PC-3 (cell line): ENCODE results near the gene MRPS11. TPM values are rescaled to one million over a fixed set of nuclear protein-coding genes. Genes with fewer than 3 reads are reported as not detected.

ENCODE experiments used
- ATAC-seq: fragments of 200-7000 bp; cut with Tn5 transposase; 2 replicates; pipeline ENCODE4 v1.9.1; 2020; ENCODE audit warnings: mild to moderate bottlenecking, moderate library complexity
- BruUV-seq: library from RNA; stranded (reverse); fragments of 400-500 nt; replicated peaks from 2 replicates; lab custom pipeline; 2021; lab: Mats Ljungman, UMichigan
- CTCF ChIA-PET: fragments of 300-600 bp; sonication (Branson Sonifier 250); formaldehyde crosslinking; loops from one replicate; lab custom pipeline; 2022; ENCODE audit warnings: antibody characterized with exemption; lab: Charles Lee
- POLR2A ChIA-PET: fragments of 300-600 bp; sonication (Branson Sonifier 250); formaldehyde crosslinking; loops from one replicate; lab custom pipeline; 2022; ENCODE audit warnings: antibody characterized with exemption; ENCODE audit not compliant: unreplicated experiment; lab: Charles Lee
- DNase-seq: peaks from one replicate; pipeline ENCODE4 v3.0.0-alpha.2; 2015
- H2AFZ ChIP-seq: fragments of 300-600 bp; sonication (generic); 2 replicates; pipeline ENCODE4 v1.6.0; 2016; ENCODE audit warnings: antibody characterized with exemption, low read length
- H3F3A ChIP-seq: fragments of 300-600 bp; sonication (generic); one replicate; pipeline ENCODE4 v1.6.0; 2017; ENCODE audit warnings: antibody characterized with exemption, low read length, control low read depth, mild to moderate bottlenecking; ENCODE audit not compliant: unreplicated experiment
- H3K27ac ChIP-seq: fragments of 300-600 bp; sonication (generic); 2 replicates; pipeline ENCODE4 v1.5.1; 2016; ENCODE audit warnings: mild to moderate bottlenecking, low read length
- H3K27me3 ChIP-seq: fragments of 300-600 bp; sonication (generic); 2 replicates; pipeline ENCODE4 v1.6.1; 2016; ENCODE audit warnings: low read length, mixed read lengths
- H3K36me3 ChIP-seq: fragments of 300-600 bp; sonication (generic); 2 replicates; pipeline ENCODE4 v1.6.1; 2016; ENCODE audit warnings: low read depth, mixed run types, low read length, mixed read lengths
- H3K4me1 ChIP-seq: fragments of 300-600 bp; sonication (generic); 2 replicates; pipeline ENCODE4 v1.5.1; 2016; ENCODE audit warnings: low read length; ENCODE audit not compliant: insufficient read depth
- H3K4me2 ChIP-seq: fragments of 300-600 bp; sonication (generic); 2 replicates; pipeline ENCODE4 v1.6.0; 2016; ENCODE audit warnings: low read length
- H3K4me3 ChIP-seq: fragments of 300-600 bp; sonication (generic); 2 replicates; pipeline ENCODE4 v1.5.1; 2016; ENCODE audit warnings: mild to moderate bottlenecking, low read length, mixed read lengths
- H3K79me2 ChIP-seq: fragments of 300-600 bp; sonication (generic); 2 replicates; pipeline ENCODE4 v1.6.1; 2017; ENCODE audit warnings: low read length, mixed read lengths
- H3K9ac ChIP-seq: fragments of 300-600 bp; sonication (generic); 2 replicates; pipeline ENCODE4 v1.6.0; 2016; ENCODE audit warnings: mild to moderate bottlenecking, low read length
- H3K9me2 ChIP-seq: fragments of 300-600 bp; sonication (generic); replicated peaks from 2 replicates; pipeline ENCODE4 v1.6.1; 2016; ENCODE audit warnings: mixed run types, low read length, mixed read lengths
- H3K9me3 ChIP-seq: fragments of 300-600 bp; sonication (generic); 2 replicates; pipeline ENCODE4 v1.6.1; 2016; ENCODE audit warnings: low read length, mixed read lengths
- H4K20me1 ChIP-seq: fragments of 300-600 bp; sonication (generic); 2 replicates; pipeline ENCODE4 v1.6.1; 2016; ENCODE audit warnings: low read length, mixed read lengths
- CTCF ChIP-seq: fragments of 300-600 bp; sonication (generic); conservative IDR thresholded peaks from 2 replicates; pipeline ENCODE4 v1.5.1; 2017; ENCODE audit warnings: antibody characterized with exemption, low read depth, mild to moderate bottlenecking, low read length
- EZH2 ChIP-seq: fragments of 300-600 bp; sonication (generic); IDR thresholded peaks from one replicate; pipeline ENCODE4 v1.6.1; 2017; ENCODE audit warnings: antibody characterized with exemption, mild to moderate bottlenecking, low read length; ENCODE audit not compliant: unreplicated experiment
- EZH2phosphoT487 ChIP-seq: fragments of 300-600 bp; sonication (generic); IDR thresholded peaks from 2 replicates; pipeline ENCODE4 v1.6.1; 2018; ENCODE audit warnings: mild to moderate bottlenecking, antibody characterized with exemption, low read length, borderline replicate concordance
- intact Hi-C: fragments of 100-400 bp; cut with micrococcal nuclease; formaldehyde crosslinking; loops from 2 replicates; pipeline ENCODE4 v1.9.0; 2023
- total RNA-seq: library from RNA; depleted of rRNA; stranded (reverse); fragments of >200 nt; gene quantifications from 2 replicates; pipeline ENCODE4 v1.2.3, GENCODE V29; 2014

The MRPS11 gene
- total RNA-seq, 1 experiment from 2014 or later, result 92.7 TPM

DNA sequence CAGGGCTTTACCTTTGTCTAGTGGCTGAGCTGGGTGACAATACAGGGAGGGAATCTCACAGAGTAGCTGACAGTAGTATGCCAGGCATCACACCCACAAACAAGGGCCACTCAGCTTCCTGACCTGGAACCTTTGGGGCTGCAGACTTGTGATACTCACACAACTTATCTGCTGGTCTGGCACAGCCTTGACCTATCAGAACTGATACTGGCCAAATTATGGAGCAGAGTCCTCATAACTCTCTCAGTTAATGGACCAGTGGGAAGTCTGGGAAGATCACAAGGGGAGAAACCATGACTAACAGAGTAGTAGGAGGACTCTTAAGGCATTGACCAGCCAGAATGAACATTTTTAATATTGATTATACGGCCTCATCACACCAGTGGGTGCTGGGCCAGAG lies 19.8 kb upstream of the MRPS11 start:
- Histone ChIP-seq H4K20me1 (no peaks in the 10 kb centered on the region), H3K9me2 (no peaks in the 10 kb centered on the region), H3K9ac (no peak overlapping the region), H3K27ac (no peak overlapping the region), H3K9me3 (0 out of 2 replicates have a peak, but pooled peaks cover 4% of the 10 kb centered on the region), H3K27me3 (no peaks in the 10 kb centered on the region), H3K4me3 (no peak overlapping the region), H3K4me2 (no peak overlapping the region), H3K36me3 (no peaks in the 10 kb centered on the region; the same call in 1 of the 2 replicates), H3F3A (no peaks in the 10 kb centered on the region), H3K79me2 (no peaks in the 10 kb centered on the region), H2AFZ (no peak overlapping the region), H3K4me1 (no peaks in the 10 kb centered on the region)
- BruUV-seq, result no TSS peak
- TF ChIP-seq CTCF (no peak), EZH2 (no peak), EZH2phosphoT487 (no peak)
- no peak for ATAC-seq
- ChIA-PET CTCF (no interaction called here), POLR2A (no interaction called here)
- intact Hi-C loops, result no loop called here
- DNase-seq, result no peak

- ATAC-seq, result no peak
- CTCF ChIA-PET, result no interaction called here
- 0 out of 2 replicates have a peak, but pooled peaks cover 4% of the 10 kb centered on the region for H3K9me3 ChIP-seq
- no peak overlapping the region for H3K27ac ChIP-seq
- intact Hi-C loops, result no loop called here
- no TSS peak for BruUV-seq
- H3K79me2 ChIP-seq, result no peaks in the 10 kb centered on the region
- H3K4me3 ChIP-seq, result no peak overlapping the region
- H4K20me1 ChIP-seq, result no peaks in the 10 kb centered on the region
- TF ChIP-seq CTCF (no peak), EZH2phosphoT487 (no peak), EZH2 (no peak)
- no peaks in the 10 kb centered on the region for H3F3A ChIP-seq
- H3K27me3 ChIP-seq, result no peaks in the 10 kb centered on the region
- H3K4me2 ChIP-seq, result no peak overlapping the region
- DNase-seq, result no peak
- H3K9ac ChIP-seq, result no peak overlapping the region
- H2AFZ ChIP-seq, result no peak overlapping the region
- H3K36me3 ChIP-seq, result no peaks in the 10 kb centered on the region; the same call in 1 of the 2 replicates
- POLR2A ChIA-PET, result no interaction called here
- no peaks in the 10 kb centered on the region for H3K9me2 ChIP-seq
- no peaks in the 10 kb centered on the region for H3K4me1 ChIP-seq
These were observed 18.5 kb upstream of the MRPS11 start for GRCh38 chr15:88448991-88449461.

GRCh38 chr15:88449581-88449980 lies 17.9 kb upstream of the MRPS11 start:
- Histone ChIP-seq H3K27me3 (no peaks in the 10 kb centered on the region), H3K4me3 (no peak overlapping the region), H3K27ac (no peak overlapping the region), H2AFZ (no peak overlapping the region), H3K4me2 (no peak overlapping the region), H4K20me1 (no peaks in the 10 kb centered on the region), H3K4me1 (0 out of 2 replicates have a peak, but pooled peaks cover 2% of the 10 kb centered on the region), H3K36me3 (no peaks in the 10 kb centered on the region; the same call in 1 of the 2 replicates), H3F3A (no peaks in the 10 kb centered on the region), H3K9ac (no peak overlapping the region), H3K9me2 (no peaks in the 10 kb centered on the region), H3K9me3 (0 out of 2 replicates have a peak, but pooled peaks cover 2% of the 10 kb centered on the region), H3K79me2 (no peaks in the 10 kb centered on the region)
- BruUV-seq, result no TSS peak
- ATAC-seq (no peak), DNase-seq (no peak)
- intact Hi-C loops, result no loop called here
- ChIA-PET POLR2A (no interaction called here), CTCF (no interaction called here)
- TF ChIP-seq EZH2 (no peak), CTCF (no peak), EZH2phosphoT487 (no peak)
